Prostate gland (tissue), 2 donors: ENCODE measurements around the gene CAPN14.

ENCODE experiments used
- CTCF ChIP-seq, 4 experiments: fragments of 200-600 bp in 2 of 4; fragments of 450-650 bp in 2 of 4; sonication (generic) in 2 of 4; IDR thresholded peaks; 1 replicate in 3 of 4; 2 replicates in 1 of 4; pipeline ENCODE4 v1.5.1; 2016 to 2019; ENCODE audit warnings: antibody characterized with exemption in 4 of 4, mild to moderate bottlenecking in 2 of 4, moderate library complexity in 2 of 4
- POLR2A ChIP-seq: fragments of 450-650 bp; IDR thresholded peaks from one replicate; pipeline ENCODE4 v1.6.1; 2016; ENCODE audit warnings: antibody characterized with exemption, mild to moderate bottlenecking
- POLR2AphosphoS5 ChIP-seq: sonication (generic); formaldehyde crosslinking; IDR thresholded peaks from one replicate; pipeline ENCODE4 v1.6.1; 2017; ENCODE audit warnings: antibody characterized with exemption

- TF ChIP-seq CTCF (IDR thresholded peaks at IDR 0.05) (no peak), POLR2A (no peak), POLR2AphosphoS5 (no peak)
These were observed 15.3 kb downstream of the CAPN14 start for GRCh38 chr2:31202041-31202440.
